HG03095 (cell line): Measurements from ENCODE around the gene TMPRSS3.
"Not testable (repeated sequence)": the region's sequence is repeated elsewhere in the genome, so short reads cannot be mapped to it uniquely, and the experiment has no call there.

Experiments used
- ATAC-seq: cut with Tn5 transposase; IDR thresholded peaks from one replicate; pipeline ENCODE4 v1.9.1; 2021; ENCODE audit warnings: moderate library complexity; ENCODE audit not compliant: unreplicated experiment

The TMPRSS3 gene

DNA sequence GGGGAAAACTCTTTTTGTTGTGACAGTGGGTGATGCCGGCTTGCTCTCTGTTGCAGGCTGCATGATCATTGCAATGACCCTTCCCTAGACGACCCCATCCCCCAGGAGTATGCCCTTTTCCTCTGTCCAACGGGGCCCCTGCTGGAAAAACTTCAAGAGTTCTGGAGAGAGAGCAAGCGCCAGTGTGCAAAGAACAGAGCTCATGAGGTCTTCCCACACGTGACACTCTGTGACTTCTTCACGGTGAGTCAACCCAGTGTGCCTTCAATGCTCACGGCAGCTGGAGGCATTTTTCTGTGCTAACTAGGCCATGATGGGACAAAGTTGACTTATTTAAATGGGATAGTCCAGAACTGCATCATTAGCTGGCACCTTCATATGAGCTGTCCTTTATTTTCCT, 13.5 kb upstream of the TMPRSS3 start:
- ATAC-seq = no peak

DNA sequence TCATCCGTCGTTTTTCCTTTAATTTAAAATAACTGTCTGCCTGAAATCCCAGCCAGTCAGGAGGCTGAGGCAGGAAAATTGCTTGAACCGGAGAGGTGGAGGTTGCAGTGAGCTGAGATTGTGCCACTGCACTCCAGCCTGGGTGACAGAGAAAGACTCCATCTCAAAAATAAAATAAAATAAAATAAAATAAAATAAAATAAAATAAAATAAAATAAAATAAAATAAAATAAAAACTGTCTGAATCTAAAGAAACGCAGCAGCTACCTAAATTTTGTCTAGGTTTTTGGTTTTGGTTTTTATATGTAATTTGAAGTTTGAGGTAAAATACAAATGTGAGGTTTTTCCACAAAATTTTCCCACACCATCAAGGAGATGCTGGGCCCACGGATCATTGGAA, 12.9 kb upstream of the TMPRSS3 start:
- not testable (repeated sequence) for ATAC-seq

DNA sequence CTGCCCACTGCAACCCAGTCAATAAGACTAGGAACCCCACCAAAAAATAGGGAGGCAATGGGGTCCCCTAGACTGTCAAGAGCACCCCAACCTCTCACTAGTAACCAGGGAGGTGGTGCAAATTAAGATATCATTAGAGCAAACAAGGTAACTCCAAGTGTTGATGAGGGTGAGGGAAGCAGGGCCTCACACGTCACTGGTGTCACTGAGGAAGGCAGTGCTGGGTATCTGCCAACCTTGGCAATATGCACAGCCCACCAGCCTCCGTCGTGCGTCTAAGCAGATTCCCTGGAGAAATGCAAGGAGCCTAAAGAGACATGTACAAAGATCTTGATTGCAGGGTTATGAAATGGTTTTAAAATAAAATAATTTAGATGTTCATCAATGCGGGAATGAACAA, 11.6 kb upstream of the TMPRSS3 start:
- ATAC-seq = no peak

DNA sequence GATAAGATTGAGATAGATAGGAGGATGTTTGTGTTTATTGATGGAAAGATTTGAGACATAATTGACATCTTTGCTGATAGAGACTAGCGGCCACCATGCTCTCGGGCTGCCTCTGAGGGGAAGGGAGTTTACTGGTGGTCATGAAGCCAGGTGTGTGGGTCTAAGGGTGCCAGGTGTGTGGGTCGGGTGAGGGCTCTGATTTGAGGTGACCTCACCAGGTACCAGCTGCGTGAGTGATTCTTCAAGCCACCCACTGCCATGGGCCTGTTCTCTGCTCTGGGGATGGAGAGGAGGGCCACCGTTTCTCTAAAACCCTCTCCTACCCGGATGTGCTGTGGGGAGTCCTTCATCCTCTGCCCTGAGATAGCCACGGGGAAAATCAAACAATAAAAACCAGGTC, 11.0 kb upstream of the TMPRSS3 start:
- ATAC-seq = no peak

DNA sequence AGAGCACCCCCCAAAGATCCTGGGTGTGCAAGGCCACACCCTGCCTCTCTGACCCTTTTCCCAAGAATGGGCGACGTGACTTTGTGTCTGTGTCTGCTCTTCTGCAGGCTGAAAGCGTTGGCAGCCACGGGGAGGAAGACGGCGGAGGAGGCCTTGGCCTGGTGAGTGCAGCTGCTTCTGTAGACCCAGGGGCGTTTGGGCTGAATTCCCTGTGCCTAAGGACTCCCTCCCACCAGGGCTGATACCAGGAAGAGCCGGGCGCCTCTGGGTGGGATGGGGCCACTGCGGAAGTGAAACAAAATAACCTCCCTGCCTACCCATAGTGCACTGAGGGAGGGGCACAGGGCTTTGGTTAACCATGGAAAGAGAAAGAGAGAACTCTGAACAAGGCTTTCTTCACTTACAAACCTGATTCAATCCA, 10.4 kb upstream of the TMPRSS3 start:
- no peak for ATAC-seq

DNA sequence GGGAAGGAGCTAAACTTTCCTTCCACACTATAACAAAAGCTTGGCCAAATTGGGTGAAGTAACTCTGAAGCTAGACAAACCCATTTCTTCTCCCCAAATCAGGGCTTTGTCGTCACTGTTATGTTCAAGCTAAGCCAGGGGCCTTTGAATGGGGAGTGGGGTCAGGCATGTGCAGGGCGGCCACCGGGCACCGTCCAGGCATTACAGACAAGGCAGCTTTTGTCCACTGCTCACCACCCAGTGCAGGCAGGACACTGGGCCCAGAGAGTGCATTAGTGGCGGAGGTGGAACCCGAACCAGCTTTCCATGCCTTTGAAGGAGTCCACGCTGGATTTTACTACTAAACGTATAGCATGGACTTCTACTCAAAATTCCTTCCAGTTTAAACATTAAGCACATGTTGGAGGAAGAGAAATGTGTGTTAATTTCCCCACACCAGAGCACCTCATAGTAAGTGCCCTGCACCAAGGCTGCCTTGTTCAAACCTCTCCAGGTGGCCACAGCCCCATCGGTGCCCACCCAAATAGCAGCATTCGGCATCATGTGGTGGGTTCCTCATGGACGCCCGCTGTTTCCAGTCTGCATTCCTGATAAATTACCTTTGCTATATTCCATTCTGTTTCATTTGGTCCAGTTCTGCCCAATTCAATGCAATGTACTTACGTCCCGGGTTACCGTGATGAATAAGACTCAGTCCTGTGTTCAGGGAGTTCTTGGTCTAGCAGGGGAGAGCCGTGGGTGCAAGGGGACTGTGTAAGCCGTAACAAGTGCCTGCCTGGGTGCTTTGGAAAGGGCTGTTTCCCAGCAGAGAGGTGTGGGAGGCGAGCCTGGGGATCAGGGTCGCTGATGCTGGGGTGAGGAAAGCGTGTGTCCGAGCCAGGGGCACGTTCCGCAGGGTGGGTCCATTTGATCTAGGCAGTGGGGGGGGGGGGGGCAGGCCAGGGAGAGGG, 9.5 kb upstream of the TMPRSS3 start:
- no peak for ATAC-seq

DNA sequence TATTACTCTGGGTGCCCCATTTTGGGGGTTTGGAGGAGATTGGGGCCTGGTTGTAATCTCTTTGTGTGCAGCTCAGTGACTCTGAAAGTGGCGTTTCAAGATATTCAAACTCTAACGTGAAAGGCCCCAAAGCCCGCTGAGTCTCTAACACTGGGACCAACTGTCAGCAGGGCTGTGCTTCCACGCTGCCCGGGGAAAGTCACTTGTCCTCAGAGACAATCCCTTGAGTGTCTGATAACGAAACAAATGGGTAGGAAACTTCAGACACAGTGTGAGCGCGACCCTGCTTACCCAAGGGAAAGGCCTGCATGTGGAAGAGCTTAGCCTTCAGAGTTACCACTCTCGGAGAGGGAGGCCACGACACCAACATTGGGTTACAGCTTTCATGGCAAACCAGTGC, 8.7 kb upstream of the TMPRSS3 start:
- no peak for ATAC-seq

DNA sequence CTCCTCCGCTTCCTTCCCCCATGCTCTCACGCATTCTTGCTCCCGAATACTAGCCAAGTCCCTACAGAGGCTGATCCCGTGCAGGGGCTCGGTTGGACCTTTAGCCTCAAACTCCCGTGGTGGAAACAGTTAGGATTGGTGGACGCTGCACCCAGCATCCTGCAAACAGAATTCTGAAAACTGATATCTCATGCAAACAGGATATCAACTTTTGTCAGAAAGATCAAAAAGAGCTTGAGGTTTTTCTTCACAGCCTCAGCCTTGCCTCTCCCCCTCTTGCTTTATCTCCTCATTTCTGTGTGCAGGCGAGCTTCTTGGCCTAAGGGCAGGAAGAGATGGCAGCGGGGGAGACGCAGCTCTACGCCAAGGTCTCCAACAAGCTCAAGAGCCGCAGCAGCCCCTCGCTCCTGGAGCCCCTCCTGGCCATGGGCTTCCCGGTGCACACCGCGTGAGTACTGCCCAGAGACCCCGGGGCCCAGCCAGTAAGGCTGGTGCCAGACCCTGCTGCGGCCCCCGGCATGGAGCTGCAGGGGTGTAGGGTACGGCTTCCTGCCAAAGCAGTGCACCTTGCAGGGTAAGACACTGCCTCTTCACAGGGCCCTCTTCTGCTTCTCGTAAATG, 7.9 kb upstream of the TMPRSS3 start, which contains the start of gene UBASH3A:
Gene UBASH3A (plus strand): TSS at position 292 of the 621 bp plus-strand sequence. CDS start 44 bp downstream, at position 336.
- ATAC-seq = no peak

DNA sequence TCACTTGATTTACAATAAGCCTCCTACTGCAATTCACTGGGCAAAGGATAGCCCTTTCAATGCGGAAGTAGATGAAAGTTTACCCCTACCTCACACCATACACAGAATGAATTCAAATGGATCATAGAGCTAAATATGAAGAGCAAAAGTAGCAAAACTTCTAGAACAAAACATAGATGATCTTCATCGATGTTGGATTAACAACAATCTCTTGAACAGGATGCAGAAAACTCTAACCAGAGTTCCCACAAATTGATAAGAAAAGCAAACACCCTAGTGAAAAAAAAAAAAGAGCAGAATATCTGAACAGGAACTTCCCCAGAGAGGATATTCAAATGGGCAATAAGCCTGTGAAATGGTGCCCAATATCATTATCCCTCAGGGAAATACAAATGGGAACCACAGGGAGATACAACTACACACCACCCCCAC, 6.0 kb upstream of the TMPRSS3 start:
- no peak for ATAC-seq

DNA sequence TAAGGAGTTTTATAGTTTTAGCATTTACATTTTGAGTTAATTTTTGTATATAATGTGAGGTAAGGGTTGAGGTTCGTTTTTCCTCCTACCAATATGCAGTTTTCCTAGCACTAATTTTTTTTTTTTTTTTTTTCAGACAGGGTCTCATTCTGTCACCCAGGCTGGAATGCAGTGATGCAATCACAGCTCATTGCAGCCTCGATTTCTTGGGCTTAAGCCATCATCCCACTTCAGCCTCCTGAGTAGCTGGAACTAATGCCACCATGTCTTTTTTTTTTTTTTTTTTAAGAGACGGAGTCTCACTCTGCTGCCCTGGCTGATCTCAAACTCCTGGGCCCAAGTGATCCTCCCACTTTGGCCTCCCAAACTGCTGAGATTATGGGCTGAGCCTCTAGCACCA, 5.3 kb upstream of the TMPRSS3 start:
- ATAC-seq = no peak

DNA sequence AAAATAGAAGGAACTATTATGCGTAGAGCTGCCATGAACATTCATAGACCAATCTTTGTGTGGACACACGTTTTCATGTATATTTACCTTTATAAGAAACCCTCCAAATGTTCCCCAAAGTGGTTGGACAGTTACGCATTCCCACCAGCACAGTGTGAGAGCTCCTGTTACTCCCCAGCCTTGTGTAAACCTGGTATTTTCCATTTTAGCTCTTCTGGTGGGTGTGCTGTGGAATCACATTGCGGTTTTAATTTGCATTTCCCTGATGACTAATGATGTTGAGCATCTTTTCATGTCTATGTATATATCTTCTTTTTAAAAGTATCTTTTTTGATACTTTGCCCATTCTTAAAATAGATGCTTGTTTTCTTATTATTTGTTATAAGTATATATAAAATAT, 4.7 kb upstream of the TMPRSS3 start:
- ATAC-seq = no peak

DNA sequence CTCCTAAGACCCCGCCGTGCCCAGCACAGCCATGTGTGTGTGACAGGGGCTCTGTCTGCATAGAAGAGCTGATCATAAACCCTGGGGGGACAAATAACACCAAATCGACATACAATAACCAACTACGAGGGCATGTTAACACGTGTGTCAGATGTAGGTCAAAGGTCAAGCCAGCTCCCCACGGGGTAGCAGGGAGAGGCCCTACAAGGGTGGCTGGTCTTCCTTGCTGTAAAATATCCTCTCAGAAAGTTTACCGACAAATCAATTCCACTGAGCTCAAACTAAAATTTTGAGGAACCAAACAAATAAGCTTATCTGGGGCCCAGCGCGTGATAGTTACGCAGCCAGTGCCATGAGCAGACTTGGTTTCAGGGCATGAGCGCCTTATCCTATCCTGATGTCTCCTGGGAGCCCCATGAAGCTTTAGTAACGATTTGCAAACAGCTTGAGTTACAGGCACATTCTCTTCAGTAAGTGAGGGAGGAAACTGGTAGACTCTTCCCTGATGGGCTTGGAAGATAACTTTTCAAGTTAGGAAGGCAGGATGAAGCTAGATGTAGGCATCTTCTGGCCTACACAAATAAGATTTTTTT, 2.7 kb upstream of the TMPRSS3 start:
- no peak for ATAC-seq

DNA sequence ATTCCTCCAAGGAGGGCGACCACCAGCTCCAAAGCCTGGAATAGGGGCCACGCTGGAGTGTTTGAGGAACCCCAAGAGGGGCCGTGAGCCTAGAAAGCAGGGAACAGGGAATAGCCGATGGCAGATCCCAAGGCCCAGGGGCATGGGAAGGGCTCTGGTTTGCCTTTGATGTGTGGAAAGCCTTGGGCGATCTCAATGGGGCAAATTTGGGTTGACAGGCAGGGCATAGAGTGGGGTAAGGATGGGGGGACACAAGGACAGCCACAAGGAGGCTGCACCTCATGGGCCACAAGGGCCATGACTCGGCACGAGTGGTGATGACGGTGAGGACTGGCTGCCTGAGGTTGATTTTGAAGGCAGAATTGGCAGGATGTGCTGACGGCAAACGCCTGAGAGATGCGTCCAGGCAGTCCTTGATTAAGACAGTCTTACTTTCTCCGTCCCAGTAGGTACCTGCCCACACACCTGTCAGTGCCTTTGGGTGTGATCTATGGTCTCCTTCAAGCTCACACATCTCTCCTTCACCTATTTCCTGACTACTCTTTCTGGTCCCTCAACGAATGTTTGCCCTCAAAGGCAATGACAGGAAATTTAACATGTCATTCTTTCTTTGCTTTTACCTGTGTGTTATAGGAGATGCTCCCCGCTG, 2.0 kb upstream of the TMPRSS3 start:
- ATAC-seq = no peak

DNA sequence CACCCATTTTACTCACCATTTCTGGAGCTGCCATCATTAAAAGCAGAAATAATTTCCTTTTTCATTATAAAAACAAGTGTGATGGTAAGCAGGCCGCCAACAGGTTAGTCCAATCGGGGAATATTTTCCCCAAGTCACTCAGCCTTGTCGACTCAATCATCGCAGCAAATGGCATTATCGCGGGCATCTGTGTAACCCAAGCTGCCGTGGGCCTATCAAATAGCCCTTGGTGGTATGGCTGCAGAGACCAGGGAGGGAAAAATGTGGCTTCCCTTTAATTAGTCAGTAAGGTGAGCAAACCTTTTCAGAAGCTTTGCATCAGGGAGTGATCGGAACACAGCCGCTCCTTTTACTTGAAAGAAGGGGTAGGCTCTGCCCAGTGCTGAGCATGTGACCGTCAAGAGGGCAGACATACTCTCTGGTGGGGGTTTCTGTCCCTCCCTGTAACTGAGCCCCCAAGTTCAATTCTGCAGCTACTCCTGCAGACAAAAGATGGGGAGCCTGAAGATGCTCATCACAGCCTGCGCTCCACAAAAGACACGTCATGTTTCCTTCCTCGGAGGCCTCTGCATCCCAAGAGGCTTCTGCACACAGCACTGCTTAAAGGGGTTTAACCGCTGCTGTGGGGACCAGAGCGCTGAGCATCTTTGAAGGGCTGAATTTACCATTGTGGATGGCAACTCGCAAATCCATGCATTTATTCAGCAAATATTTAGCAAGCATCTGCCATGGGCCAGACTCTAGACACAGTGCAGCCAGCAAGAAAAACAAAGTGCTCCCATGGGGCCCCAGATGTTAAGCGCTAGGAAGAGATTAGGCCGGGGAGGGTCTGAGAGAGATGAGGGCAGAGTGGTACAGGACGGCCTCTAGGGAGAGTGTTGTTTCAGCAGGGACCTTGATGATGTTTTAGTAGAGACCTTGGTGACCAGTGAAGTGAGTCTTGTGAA, 1.2 kb upstream of the TMPRSS3 start:
- ATAC-seq = no peak

DNA sequence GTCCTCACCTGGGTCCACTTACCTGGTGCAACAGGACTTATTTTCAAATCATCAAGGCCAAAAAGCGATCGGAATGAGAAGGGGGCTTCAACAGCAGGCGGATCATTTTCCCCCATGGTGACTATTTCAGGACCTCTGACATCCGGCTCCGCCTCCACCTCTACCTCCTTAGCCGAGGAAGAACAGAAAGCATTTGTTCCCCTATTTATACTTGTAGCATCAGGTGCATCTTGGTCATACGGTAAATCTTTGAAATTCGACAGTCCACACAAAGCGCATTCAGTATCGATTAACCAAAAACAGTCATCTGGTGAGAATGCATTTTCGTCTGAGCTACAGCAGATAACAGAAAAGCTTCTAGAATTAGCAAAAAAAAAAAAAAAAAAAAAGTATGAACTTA, 550 bp downstream of the TMPRSS3 start:
- no peak for ATAC-seq

DNA sequence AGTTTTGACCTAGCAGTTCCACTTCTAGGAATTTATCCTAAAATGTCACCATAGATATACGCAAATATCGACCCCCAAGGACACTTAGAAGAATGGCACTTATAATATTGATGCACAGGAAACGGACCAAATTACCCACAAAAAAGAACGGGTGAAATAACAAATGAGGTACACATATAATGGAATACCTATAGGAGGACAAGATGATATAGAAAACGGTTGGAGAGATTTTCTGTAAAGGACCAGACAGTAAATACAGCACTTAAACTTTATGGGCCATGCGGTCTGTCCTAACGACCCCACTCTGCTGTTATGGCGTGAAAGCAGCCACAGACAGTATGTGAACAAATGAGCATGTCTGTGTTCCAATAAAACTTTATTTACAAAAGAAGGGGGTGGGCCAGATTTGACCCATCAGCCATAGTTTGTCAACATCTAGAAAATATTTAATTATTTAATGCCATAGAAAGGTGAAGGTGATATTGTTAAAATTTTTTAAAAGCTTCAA, 2.4 kb downstream of the TMPRSS3 start:
- ATAC-seq = no peak

DNA sequence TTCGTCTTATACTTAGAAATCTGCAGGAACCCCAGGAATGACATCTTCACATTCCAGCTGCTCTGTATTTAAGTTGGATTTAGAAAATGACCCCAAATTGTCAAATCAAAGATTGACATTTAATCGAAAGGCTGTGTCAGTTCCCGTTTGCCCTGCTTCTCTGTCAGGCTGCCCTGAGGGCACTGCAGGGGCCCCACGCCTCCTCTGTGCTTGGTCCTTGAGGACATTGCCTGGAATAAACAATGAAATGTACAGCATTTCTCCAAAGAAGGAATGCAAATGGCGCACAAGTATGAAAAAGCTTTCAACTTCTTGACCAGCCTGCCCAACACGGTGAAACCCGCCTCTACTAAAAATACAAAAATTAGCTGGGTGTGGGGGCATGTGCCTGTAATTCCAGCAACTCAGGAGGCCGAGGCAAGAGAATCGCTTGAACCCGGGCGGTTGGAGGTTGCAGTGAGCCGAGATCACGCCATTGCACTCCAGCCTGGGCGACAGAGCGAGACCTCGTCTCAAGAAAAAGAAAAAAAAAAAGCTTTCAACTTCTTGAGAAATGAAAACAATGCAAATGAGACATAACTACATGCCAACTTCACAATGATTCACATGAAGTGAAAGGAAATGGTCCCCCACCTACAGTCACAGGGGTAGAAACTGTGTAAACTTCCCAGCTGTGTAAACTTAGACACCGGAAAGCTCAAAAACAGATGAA, 3.0 kb downstream of the TMPRSS3 start:
- peak; percentile 68 for ATAC-seq

DNA sequence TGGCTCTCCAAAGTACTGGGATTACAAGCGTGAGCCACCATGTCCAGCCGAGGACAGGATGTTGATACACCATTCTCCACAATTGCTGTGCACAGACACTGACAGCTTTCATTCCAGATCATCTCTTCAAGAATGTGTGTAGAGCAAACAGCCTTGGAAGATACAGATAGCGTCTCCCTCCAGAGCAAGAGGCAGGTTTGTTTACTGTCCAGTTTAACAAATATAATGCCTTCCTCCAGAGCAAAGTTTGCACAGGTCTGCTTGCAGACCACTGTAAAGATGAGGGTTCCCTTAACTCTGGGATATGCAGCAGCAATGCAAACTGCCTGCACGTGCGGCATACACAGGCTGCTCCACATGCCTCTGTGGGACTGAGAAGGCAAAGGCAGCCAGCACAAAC, 4.6 kb downstream of the TMPRSS3 start:
- no peak for ATAC-seq

DNA sequence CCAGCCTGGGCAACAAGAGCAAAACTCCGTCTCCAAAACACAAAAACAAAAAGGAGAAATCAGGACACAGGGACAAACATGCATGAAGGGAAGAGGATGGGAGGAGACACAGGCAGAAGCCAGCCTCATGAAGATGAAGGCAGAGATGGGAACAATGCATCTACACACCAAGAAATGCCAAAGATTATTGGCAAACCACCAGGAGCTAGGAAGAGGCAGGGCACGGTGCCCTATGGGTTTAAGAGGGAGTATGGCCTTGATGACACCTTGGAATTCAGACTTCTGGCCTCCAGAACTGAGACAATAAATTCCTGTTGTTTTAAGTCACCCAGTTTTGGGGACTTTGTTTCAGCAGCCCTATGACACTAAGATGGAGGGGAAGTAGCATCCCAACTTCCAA, 5.2 kb downstream of the TMPRSS3 start:
- ATAC-seq = no peak
